ENCODE data around the gene KIRREL1.

DNA sequence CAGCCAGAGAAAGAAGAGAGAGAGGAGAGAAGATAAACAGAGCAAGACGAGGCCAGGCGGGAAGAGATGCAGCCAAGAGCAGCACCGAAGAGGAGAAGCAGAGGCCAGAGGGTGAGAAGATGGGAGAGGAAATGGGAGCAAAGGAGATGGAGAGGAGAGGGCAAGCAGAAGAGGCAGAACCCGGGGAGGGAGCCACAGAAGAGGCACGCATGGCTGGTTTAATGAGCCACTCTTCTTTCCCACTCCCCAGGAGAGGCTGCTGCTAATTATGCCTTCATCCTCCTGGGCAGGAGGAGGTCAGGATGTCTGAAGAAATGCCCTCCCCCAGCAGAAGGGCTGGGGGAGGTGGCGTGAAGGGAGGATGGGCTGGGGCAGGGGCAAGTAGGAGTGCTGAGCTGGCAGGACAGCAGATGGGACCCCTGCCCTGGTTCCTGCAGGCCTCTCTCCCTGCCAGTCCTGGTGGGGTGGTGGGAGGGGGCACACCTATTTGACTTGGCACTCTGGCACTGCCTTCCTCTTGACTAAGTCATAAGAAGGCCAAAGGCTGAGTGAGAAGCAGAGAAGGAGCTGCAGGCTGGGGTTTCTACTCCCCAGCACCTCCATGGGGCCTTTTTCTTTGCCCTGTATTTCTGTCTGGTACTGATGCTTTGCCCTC is 32.3 kb downstream of the KIRREL1 start:
- TF ChIP-seq POLR2AphosphoS5 (IDR thresholded peaks at IDR 0.05), result no peak
- TF ChIP-seq, protein P1, sequence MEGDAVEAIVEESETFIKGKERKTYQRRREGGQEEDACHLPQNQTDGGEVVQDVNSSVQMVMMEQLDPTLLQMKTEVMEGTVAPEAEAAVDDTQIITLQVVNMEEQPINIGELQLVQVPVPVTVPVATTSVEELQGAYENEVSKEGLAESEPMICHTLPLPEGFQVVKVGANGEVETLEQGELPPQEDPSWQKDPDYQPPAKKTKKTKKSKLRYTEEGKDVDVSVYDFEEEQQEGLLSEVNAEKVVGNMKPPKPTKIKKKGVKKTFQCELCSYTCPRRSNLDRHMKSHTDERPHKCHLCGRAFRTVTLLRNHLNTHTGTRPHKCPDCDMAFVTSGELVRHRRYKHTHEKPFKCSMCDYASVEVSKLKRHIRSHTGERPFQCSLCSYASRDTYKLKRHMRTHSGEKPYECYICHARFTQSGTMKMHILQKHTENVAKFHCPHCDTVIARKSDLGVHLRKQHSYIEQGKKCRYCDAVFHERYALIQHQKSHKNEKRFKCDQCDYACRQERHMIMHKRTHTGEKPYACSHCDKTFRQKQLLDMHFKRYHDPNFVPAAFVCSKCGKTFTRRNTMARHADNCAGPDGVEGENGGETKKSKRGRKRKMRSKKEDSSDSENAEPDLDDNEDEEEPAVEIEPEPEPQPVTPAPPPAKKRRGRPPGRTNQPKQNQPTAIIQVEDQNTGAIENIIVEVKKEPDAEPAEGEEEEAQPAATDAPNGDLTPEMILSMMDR (IDR thresholded peaks at IDR 0.05), result no peak
- no peak for TF ChIP-seq POLR2A (IDR thresholded peaks at IDR 0.05)
